Neural crest cell (in vitro differentiated cells): Measurements from ENCODE around the gene THTPA. TPM values are rescaled to one million over a fixed set of nuclear protein-coding genes. Genes with fewer than 3 reads are reported as not detected.
"Not testable (repeated sequence)": the region's sequence is repeated elsewhere in the genome, so short reads cannot be mapped to it uniquely, and the experiment has no call there.

ENCODE experiments used
- DNase-seq: peaks from one replicate; pipeline ENCODE4 v3.0.0; 2021; ENCODE audit warnings: low read depth, mixed read lengths, low spot score
- H3K27ac Mint-ChIP-seq: one replicate; pipeline ENCODE4 v1.8.0; 2021; ENCODE audit warnings: mild to moderate bottlenecking, mixed read lengths; ENCODE audit not compliant: unreplicated experiment
- H3K27me3 Mint-ChIP-seq: 2 replicates; pipeline ENCODE4 v1.8.0; 2021; ENCODE audit warnings: low read depth, mild to moderate bottlenecking, mixed read lengths
- H3K36me3 Mint-ChIP-seq: 2 replicates; pipeline ENCODE4 v1.8.0; 2021; ENCODE audit warnings: low read depth, mild to moderate bottlenecking, mixed read lengths
- H3K4me1 Mint-ChIP-seq: 2 replicates; pipeline ENCODE4 v1.8.0; 2021; ENCODE audit warnings: mixed read lengths
- H3K4me3 Mint-ChIP-seq: one replicate; pipeline ENCODE4 v1.8.0; 2021; ENCODE audit warnings: mild to moderate bottlenecking, mixed read lengths
- H3K9me3 Mint-ChIP-seq: 2 replicates; pipeline ENCODE4 v1.8.0; 2021; ENCODE audit warnings: mixed read lengths
- CTCF ChIP-seq: fragments of 200-600 bp; sonication (generic); conservative IDR thresholded peaks from 2 replicates; pipeline ENCODE4 v1.5.0; 2021; ENCODE audit warnings: antibody characterized with exemption, mild to moderate bottlenecking
- total RNA-seq: library from RNA; stranded (reverse); gene quantifications from 2 replicates; pipeline ENCODE4 v1.2.1, GENCODE V29; 2021

Gene THTPA
- total RNA-seq, 1 donor from 2014 or later: 19.4 TPM

- Mint-ChIP-seq H3K27me3 (peaks cover 52% of the 10 kb centered on the region), H3K9me3 (no peaks in the 10 kb centered on the region), H3K36me3 (no peaks in the 10 kb centered on the region), H3K4me1 (no peaks in the 10 kb centered on the region), H3K4me3 (no peak overlapping the region), H3K27ac (no peak overlapping the region)
- no peak for TF ChIP-seq CTCF
- no peak for DNase-seq
These were observed 48.7 kb downstream of the THTPA start for GRCh38 chr14:23604675-23605170.

GRCh38 chr14:23605931-23606585 is 50.0 kb downstream of the THTPA start:
- no peaks in the 10 kb centered on the region for H3K9me3 Mint-ChIP-seq
- DNase-seq: no peak
- no peaks in the 10 kb centered on the region for H3K4me1 Mint-ChIP-seq
- no peaks in the 10 kb centered on the region for H3K36me3 Mint-ChIP-seq
- H3K27ac Mint-ChIP-seq: no peak overlapping the region
- no peak overlapping the region for H3K4me3 Mint-ChIP-seq
- peaks cover 56% of the 10 kb centered on the region for H3K27me3 Mint-ChIP-seq
- no peak for TF ChIP-seq CTCF

GRCh38 chr14:23608454-23608853 is 52.4 kb downstream of the THTPA start:
- H3K27ac Mint-ChIP-seq: no peak overlapping the region
- no peak for DNase-seq
- H3K27me3 Mint-ChIP-seq: peaks cover 70% of the 10 kb centered on the region
- no peak overlapping the region for H3K4me3 Mint-ChIP-seq
- H3K9me3 Mint-ChIP-seq: no peaks in the 10 kb centered on the region
- H3K4me1 Mint-ChIP-seq: no peaks in the 10 kb centered on the region
- no peaks in the 10 kb centered on the region for H3K36me3 Mint-ChIP-seq
- no peak for TF ChIP-seq CTCF

- Mint-ChIP-seq H3K27me3 (peaks cover 75% of the 10 kb centered on the region), H3K4me3 (no peak overlapping the region), H3K9me3 (no peaks in the 10 kb centered on the region), H3K27ac (no peak overlapping the region), H3K4me1 (no peaks in the 10 kb centered on the region), H3K36me3 (no peaks in the 10 kb centered on the region)
- no peak for DNase-seq
- TF ChIP-seq CTCF: no peak
These were observed 52.9 kb downstream of the THTPA start for GRCh38 chr14:23609001-23609400.

- not testable (repeated sequence) for H3K36me3 Mint-ChIP-seq, H3K27ac Mint-ChIP-seq, H3K9me3 Mint-ChIP-seq, H3K4me1 Mint-ChIP-seq, DNase-seq, H3K4me3 Mint-ChIP-seq
- H3K27me3 Mint-ChIP-seq: peaks cover 81% of the 10 kb centered on the region
These were observed 53.5 kb downstream of the THTPA start for GRCh38 chr14:23609411-23610089.

Other genes starting within 250 kb of the THTPA start
- gene BCL2L2, start 249.4 kb upstream of the THTPA start, total RNA-seq: 21.9 and 24.8 TPM in 2 replicates
- gene PABPN1, start 234.8 kb upstream of the THTPA start, total RNA-seq: 375 and 379 TPM in 2 replicates
- 39.4 and 42.4 TPM in 2 replicates for gene SLC22A17, start 203.4 kb upstream of the THTPA start, total RNA-seq
- 100 and 104 TPM in 2 replicates for gene EFS, start 191.1 kb upstream of the THTPA start, total RNA-seq
- gene IL25, start 183.5 kb upstream of the THTPA start, total RNA-seq: not detected in 2 replicates
- gene CMTM5, start 179.2 kb upstream of the THTPA start, total RNA-seq: 2.0 and 3.1 TPM in 2 replicates
- gene MYH6, start 148.0 kb upstream of the THTPA start, total RNA-seq: not detected in 2 replicates
- 0.05 TPM in 1 of 2 replicates, not detected in the other for gene MYH7, start 120.6 kb upstream of the THTPA start, total RNA-seq
- 53.3 and 54.7 TPM in 2 replicates for gene NGDN, start 86.6 kb upstream of the THTPA start, total RNA-seq
- gene ZFHX2, start 4.5 kb upstream of the THTPA start, total RNA-seq: 9.9 and 11.0 TPM in 2 replicates
- gene AP1G2, start 11.5 kb downstream of the THTPA start, total RNA-seq: 42.3 and 53.2 TPM in 2 replicates
- 1.3 and 1.4 TPM in 2 replicates for gene JPH4, start 22.5 kb downstream of the THTPA start, total RNA-seq
- gene DHRS2, start 80.1 kb downstream of the THTPA start, total RNA-seq: not detected in 2 replicates